IMR-90 (cell line): ENCODE data around the gene TMEM184B.

Experiments used
- BHLHE40 ChIP-seq: fragments of 150-350 bp; IDR thresholded peaks from 2 replicates; pipeline ENCODE4 v1.6.1; 2016; ENCODE audit warnings: mild to moderate bottlenecking, low read depth, low read length
- MXI1 ChIP-seq: IDR thresholded peaks from 2 replicates; pipeline ENCODE4 v1.6.1; 2012; ENCODE audit warnings: low read depth, mild to moderate bottlenecking, low read length, moderate library complexity, borderline replicate concordance
- POLR2A ChIP-seq: IDR thresholded peaks from 2 replicates; pipeline ENCODE4 v1.6.1; 2012; ENCODE audit warnings: mild to moderate bottlenecking, low read depth, low read length
- RFX5 ChIP-seq: IDR thresholded peaks from 2 replicates; pipeline ENCODE4 v1.8.0; 2012; ENCODE audit warnings: low read depth, mild to moderate bottlenecking, low read length, moderate library complexity
- TF ChIP-seq, protein P1 (sequence below): conservative IDR thresholded peaks from 2 replicates; pipeline ENCODE4 v1.5.1; 2012; ENCODE audit warnings: mild to moderate bottlenecking, low read depth, low read length, improper control_type of control experiment

DNA sequence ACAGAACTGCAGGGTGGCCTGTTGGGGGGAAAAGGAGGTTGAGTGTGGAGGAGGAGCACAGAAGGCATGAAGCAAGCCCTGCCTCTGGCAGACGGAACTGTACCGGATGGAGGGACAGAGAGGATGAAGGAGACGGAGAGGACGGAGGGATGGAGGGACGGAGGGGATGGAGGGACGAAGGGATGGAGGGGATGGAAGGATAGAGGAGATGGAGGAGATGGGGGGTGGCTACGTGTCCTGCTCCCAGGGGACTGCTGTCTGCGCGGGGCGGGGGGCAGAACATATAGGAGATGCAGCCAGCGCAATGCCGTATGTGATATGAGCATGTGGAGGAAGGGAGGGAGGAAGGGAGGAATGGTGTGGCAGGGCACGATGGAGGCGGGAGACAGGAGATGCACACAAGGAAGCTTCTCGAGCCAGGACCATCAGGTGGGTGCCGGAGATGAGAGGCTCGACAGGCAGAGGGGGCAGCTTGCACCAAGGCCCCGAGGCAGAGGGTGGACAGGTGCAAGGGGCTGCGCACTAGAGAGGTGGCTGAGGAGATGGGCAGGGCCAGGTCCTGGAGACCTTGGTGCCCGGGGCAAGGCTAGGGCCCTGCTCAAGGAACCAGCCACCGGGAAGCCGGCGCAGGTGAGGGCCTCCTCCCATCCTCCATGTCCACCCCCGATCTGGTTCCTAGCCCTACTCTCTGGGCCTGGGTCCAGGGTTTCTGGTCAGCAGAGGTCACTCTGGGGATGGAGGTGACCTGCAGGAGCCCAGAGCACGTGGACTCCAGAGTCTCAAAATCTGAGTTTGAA lies 45.8 kb downstream of the TMEM184B start:
- TF ChIP-seq, protein P1, sequence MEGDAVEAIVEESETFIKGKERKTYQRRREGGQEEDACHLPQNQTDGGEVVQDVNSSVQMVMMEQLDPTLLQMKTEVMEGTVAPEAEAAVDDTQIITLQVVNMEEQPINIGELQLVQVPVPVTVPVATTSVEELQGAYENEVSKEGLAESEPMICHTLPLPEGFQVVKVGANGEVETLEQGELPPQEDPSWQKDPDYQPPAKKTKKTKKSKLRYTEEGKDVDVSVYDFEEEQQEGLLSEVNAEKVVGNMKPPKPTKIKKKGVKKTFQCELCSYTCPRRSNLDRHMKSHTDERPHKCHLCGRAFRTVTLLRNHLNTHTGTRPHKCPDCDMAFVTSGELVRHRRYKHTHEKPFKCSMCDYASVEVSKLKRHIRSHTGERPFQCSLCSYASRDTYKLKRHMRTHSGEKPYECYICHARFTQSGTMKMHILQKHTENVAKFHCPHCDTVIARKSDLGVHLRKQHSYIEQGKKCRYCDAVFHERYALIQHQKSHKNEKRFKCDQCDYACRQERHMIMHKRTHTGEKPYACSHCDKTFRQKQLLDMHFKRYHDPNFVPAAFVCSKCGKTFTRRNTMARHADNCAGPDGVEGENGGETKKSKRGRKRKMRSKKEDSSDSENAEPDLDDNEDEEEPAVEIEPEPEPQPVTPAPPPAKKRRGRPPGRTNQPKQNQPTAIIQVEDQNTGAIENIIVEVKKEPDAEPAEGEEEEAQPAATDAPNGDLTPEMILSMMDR, result no peak
- TF ChIP-seq MXI1, result no peak
- no peak for TF ChIP-seq RFX5
- TF ChIP-seq POLR2A, result no peak
- TF ChIP-seq BHLHE40, result no peak
